Measurements from ENCODE around the gene CHST4. TPM values are rescaled to one million over a fixed set of nuclear protein-coding genes. Genes with fewer than 3 reads are reported as not detected.

CHST4 gene
- total RNA-seq, 1 donor from 2014 or later = not detected

GRCh38 chr16:71565812-71566700, 39.8 kb downstream of the CHST4 start:
- Histone ChIP-seq H3K4me3 (ENCODE audit: low read depth, low read length) (no peak overlapping the region), H3K36me3 (ENCODE audit: control insufficient read depth, insufficient read depth, low read length) (no peaks in the 10 kb centered on the region), H3K27me3 (ENCODE audit: control insufficient read depth, insufficient read depth, low read length) (no peaks in the 10 kb centered on the region)
- no peak for DNase-seq (ENCODE audit: low read depth)
- no peak for TF ChIP-seq CTCF (IDR thresholded peaks at IDR 0.05; ENCODE audit: insufficient read depth, low read length, poor library complexity, severe bottlenecking)

GRCh38 chr16:71567931-71568330, 41.7 kb downstream of the CHST4 start:
- Histone ChIP-seq H3K4me3 (ENCODE audit: low read depth, low read length) (no peak overlapping the region), H3K36me3 (ENCODE audit: control insufficient read depth, insufficient read depth, low read length) (no peaks in the 10 kb centered on the region), H3K27me3 (ENCODE audit: control insufficient read depth, insufficient read depth, low read length) (no peaks in the 10 kb centered on the region)
- TF ChIP-seq CTCF (IDR thresholded peaks at IDR 0.05; ENCODE audit: insufficient read depth, low read length, poor library complexity, severe bottlenecking) = no peak
- no peak for DNase-seq (ENCODE audit: low read depth)

GRCh38 chr16:71568551-71568950, 42.3 kb downstream of the CHST4 start:
- Histone ChIP-seq H3K4me3 (ENCODE audit: low read depth, low read length) (no peak overlapping the region), H3K27me3 (ENCODE audit: control insufficient read depth, insufficient read depth, low read length) (no peaks in the 10 kb centered on the region), H3K36me3 (ENCODE audit: control insufficient read depth, insufficient read depth, low read length) (no peaks in the 10 kb centered on the region)
- TF ChIP-seq CTCF (IDR thresholded peaks at IDR 0.05; ENCODE audit: insufficient read depth, low read length, poor library complexity, severe bottlenecking) = no peak
- no peak for DNase-seq (ENCODE audit: low read depth)

DNA sequence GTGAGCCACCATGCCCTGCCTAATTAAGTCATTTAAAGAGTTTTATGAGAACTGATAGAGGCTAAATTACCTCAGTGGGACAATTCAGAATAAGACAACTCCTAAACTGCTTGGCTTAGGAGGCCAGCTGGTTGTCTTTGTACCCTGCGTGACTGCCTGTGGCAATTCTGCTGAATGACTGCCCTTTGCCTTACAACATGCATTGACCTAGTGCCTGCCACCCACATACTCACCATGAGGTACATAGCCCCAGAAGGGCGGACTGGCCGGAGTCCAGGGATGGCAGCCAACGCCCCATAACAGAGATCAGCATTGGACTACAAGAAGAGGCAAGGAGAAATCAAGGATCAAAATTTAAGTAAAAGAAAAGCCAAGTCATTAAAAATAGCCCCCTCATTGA, 43.4 kb downstream of the CHST4 start:
- Histone ChIP-seq H3K27me3 (ENCODE audit: control insufficient read depth, insufficient read depth, low read length) (no peaks in the 10 kb centered on the region), H3K36me3 (ENCODE audit: control insufficient read depth, insufficient read depth, low read length) (no peaks in the 10 kb centered on the region), H3K4me3 (ENCODE audit: low read depth, low read length) (no peak overlapping the region)
- no peak for DNase-seq (ENCODE audit: low read depth)
- no peak for TF ChIP-seq CTCF (IDR thresholded peaks at IDR 0.05; ENCODE audit: insufficient read depth, low read length, poor library complexity, severe bottlenecking)

- no peaks in the 10 kb centered on the region for H3K36me3 ChIP-seq (ENCODE audit: control insufficient read depth, insufficient read depth, low read length)
- no peaks in the 10 kb centered on the region for H3K27me3 ChIP-seq (ENCODE audit: control insufficient read depth, insufficient read depth, low read length)
- no peak for TF ChIP-seq CTCF (IDR thresholded peaks at IDR 0.05; ENCODE audit: insufficient read depth, low read length, poor library complexity, severe bottlenecking)
- H3K4me3 ChIP-seq (ENCODE audit: low read depth, low read length) = no peak overlapping the region
- DNase-seq (ENCODE audit: low read depth) = no peak
These were observed 43.9 kb downstream of the CHST4 start for GRCh38 chr16:71570144-71570543.

Data from kidney epithelial cell (primary cell).